C4-2B (cell line): ENCODE data around the gene SCARB1.

Source experiments
- H3K27ac ChIP-seq: fragments of 450-650 bp; 2 replicates; pipeline ENCODE4 v1.5.1; 2017
- CTCF ChIP-seq: fragments of 450-650 bp; conservative IDR thresholded peaks from 2 replicates; pipeline ENCODE4 v1.5.1; 2017; ENCODE audit warnings: mild to moderate bottlenecking
- ZFX ChIP-seq: fragments of 450-650 bp; IDR thresholded peaks from 2 replicates; pipeline ENCODE4 v1.6.1; 2017

The SCARB1 gene

GRCh38 chr12:124811633-124812032, 52.0 kb downstream of the SCARB1 start:
- TF ChIP-seq ZFX, result no peak
- no peak for TF ChIP-seq CTCF
- H3K27ac ChIP-seq, result no peak overlapping the region

GRCh38 chr12:124809878-124810277, 53.8 kb downstream of the SCARB1 start:
- TF ChIP-seq ZFX, result no peak
- no peak for TF ChIP-seq CTCF
- H3K27ac ChIP-seq, result no peak overlapping the region

- no peak overlapping the region for H3K27ac ChIP-seq
- no peak for TF ChIP-seq CTCF
- TF ChIP-seq ZFX, result no peak
Measured at GRCh38 chr12:124809391-124809790, 54.3 kb downstream of the SCARB1 start.

GRCh38 chr12:124808272-124808671, 55.4 kb downstream of the SCARB1 start:
- H3K27ac ChIP-seq, result no peak overlapping the region
- TF ChIP-seq ZFX, result no peak
- TF ChIP-seq CTCF, result no peak

- TF ChIP-seq ZFX, result no peak
- TF ChIP-seq CTCF, result no peak
- no peak overlapping the region for H3K27ac ChIP-seq
Measured at GRCh38 chr12:124805876-124806668, 57.6 kb downstream of the SCARB1 start.

- peak overlapping the region; percentile 36 for H3K27ac ChIP-seq
- TF ChIP-seq ZFX (no peak), CTCF (no peak)
Measured at GRCh38 chr12:124805050-124805449, 58.6 kb downstream of the SCARB1 start.

- TF ChIP-seq CTCF, result no peak
- no peak for TF ChIP-seq ZFX
- H3K27ac ChIP-seq, result peak overlapping the region; percentile 36
Measured at GRCh38 chr12:124804011-124804621, 59.5 kb downstream of the SCARB1 start.
